ENCODE data around the gene CRYGB. TPM values are rescaled to one million over a fixed set of nuclear protein-coding genes. Genes with fewer than 3 reads are reported as not detected.
"Not testable (repeated sequence)": the region's sequence is repeated elsewhere in the genome, so short reads cannot be mapped to it uniquely, and the experiment has no call there.

The CRYGB gene
- total RNA-seq, 6 experiments from 2014 or later = not detected

- Histone ChIP-seq H3K4me3 (no peak overlapping the region), H3K9me3 (no peaks in the 10 kb centered on the region), H3K27ac (no peak overlapping the region), H3K36me3 (no peaks in the 10 kb centered on the region), H3K27me3 (no peaks in the 10 kb centered on the region), H3K4me1 (no peaks in the 10 kb centered on the region)
- ATAC-seq (no peak), DNase-seq (no peak)
- TF ChIP-seq POLR2A (IDR thresholded peaks at IDR 0.05) (no peak), CTCF (IDR thresholded peaks at IDR 0.05) (no peak)
- WGBS (ENCODE audit: insufficient coverage, low coverage, low lambda C conversion rate, missing lambda C conversion rate) = 87% methylated on average over 4 of the region's 4 CpGs
- intact Hi-C loops (cut with DNase I) = no loop called here
Observed at GRCh38 chr2:208127090-208127489, 18.9 kb downstream of the CRYGB start.

- no peak for DNase-seq
- Histone ChIP-seq H3K27me3 (no peaks in the 10 kb centered on the region), H3K36me3 (no peaks in the 10 kb centered on the region), H3K9me3 (no peaks in the 10 kb centered on the region), H3K4me1 (no peaks in the 10 kb centered on the region), H3K4me3 (no peak overlapping the region), H3K27ac (no peak overlapping the region)
- ATAC-seq = no peak
- intact Hi-C loops (cut with DNase I) = no loop called here
- WGBS (ENCODE audit: insufficient coverage, low coverage, low lambda C conversion rate, missing lambda C conversion rate) = 53% methylated on average over 4 of the region's 4 CpGs
- TF ChIP-seq CTCF (IDR thresholded peaks at IDR 0.05) (no peak), POLR2A (IDR thresholded peaks at IDR 0.05) (no peak)
Observed at GRCh38 chr2:208125251-208125650, 20.7 kb downstream of the CRYGB start.

- H3K27ac ChIP-seq; H3K9me3 ChIP-seq; DNase-seq; H3K27me3 ChIP-seq; H3K36me3 ChIP-seq; intact Hi-C loops (cut with DNase I); H3K4me3 ChIP-seq; H3K4me1 ChIP-seq: not testable (repeated sequence)
- peak in 2 of 4 donors; percentile 20 to 28 for ATAC-seq
- WGBS (ENCODE audit: insufficient coverage, low coverage, low lambda C conversion rate, missing lambda C conversion rate) = 12% methylated on average over 7 of the region's 46 CpGs
Observed at GRCh38 chr2:208124013-208124715, 21.8 kb downstream of the CRYGB start, which contains the start of gene CRYGD. TSS of gene CRYGD (minus strand) at chr2:208124524. CDS start at chr2:208124473, 51 bp downstream.

GRCh38 chr2:208122248-208122647, 23.7 kb downstream of the CRYGB start:
- no peak for DNase-seq
- intact Hi-C loops (cut with DNase I) = no loop called here
- no peaks in the 10 kb centered on the region for H3K4me1 ChIP-seq
- no peaks in the 10 kb centered on the region for H3K27me3 ChIP-seq
- no peak for ATAC-seq
- H3K9me3 ChIP-seq = no peaks in the 10 kb centered on the region
- H3K36me3 ChIP-seq = no peaks in the 10 kb centered on the region
- WGBS (ENCODE audit: insufficient coverage, low coverage, low lambda C conversion rate, missing lambda C conversion rate) = 64% methylated on average over 1 of the region's 1 CpG
- no peak for TF ChIP-seq POLR2A (IDR thresholded peaks at IDR 0.05)
- no peak for TF ChIP-seq CTCF (IDR thresholded peaks at IDR 0.05)
- H3K27ac ChIP-seq = no peak overlapping the region
- no peak overlapping the region for H3K4me3 ChIP-seq

- TF ChIP-seq CTCF (IDR thresholded peaks at IDR 0.05) = no peak
- TF ChIP-seq POLR2A (IDR thresholded peaks at IDR 0.05) = no peak
- Histone ChIP-seq H3K4me1 (no peaks in the 10 kb centered on the region), H3K36me3 (no peaks in the 10 kb centered on the region), H3K9me3 (no peaks in the 10 kb centered on the region), H3K27ac (no peak overlapping the region), H3K4me3 (no peak overlapping the region), H3K27me3 (no peaks in the 10 kb centered on the region)
- ATAC-seq = no peak
- intact Hi-C loops (cut with DNase I) = no loop called here
- 100% methylated on average over 1 of the region's 3 CpGs for WGBS (ENCODE audit: insufficient coverage, low coverage, low lambda C conversion rate, missing lambda C conversion rate)
- no peak for DNase-seq
Observed at GRCh38 chr2:208118918-208119317, 27.0 kb downstream of the CRYGB start.

GRCh38 chr2:208117390-208117789, 28.6 kb downstream of the CRYGB start:
- 85% methylated on average over 10 of the region's 11 CpGs for WGBS (ENCODE audit: insufficient coverage, low coverage, low lambda C conversion rate, missing lambda C conversion rate)
- DNase-seq; H3K4me1 ChIP-seq; H3K4me3 ChIP-seq; H3K36me3 ChIP-seq; intact Hi-C loops (cut with DNase I); ATAC-seq; H3K27me3 ChIP-seq; H3K9me3 ChIP-seq; H3K27ac ChIP-seq: not testable (repeated sequence)

Measured in right lobe of liver (tissue), 6 donors.